Astrocyte (in vitro differentiated cells and primary cell): ENCODE results near the gene ATP6V0B. TPM values are rescaled to one million over a fixed set of nuclear protein-coding genes. Genes with fewer than 3 reads are reported as not detected.

Experiments
- DNase-seq: peaks from one replicate; pipeline ENCODE4 v3.0.0-alpha.2; 2010; ENCODE audit warnings: low read depth
- FAIRE-seq: peaks from 2 replicates; lab custom pipeline; 2011; peaks lifted over from hg19 to GRCh38; lab: Jason Lieb, UNC
- H2AFZ ChIP-seq: 2 replicates; pipeline ENCODE4 v1.6.0; 2012; ENCODE audit warnings: low read depth, low read length, inconsistent platforms
- H3K27ac ChIP-seq: 2 replicates; pipeline ENCODE4 v1.5.1; 2011; ENCODE audit warnings: low read depth, low read length, inconsistent platforms
- H3K27me3 ChIP-seq: 2 replicates; pipeline ENCODE4 v1.6.0; 2011; ENCODE audit warnings: low read length, inconsistent platforms; ENCODE audit not compliant: insufficient read depth
- H3K36me3 ChIP-seq: 2 replicates; pipeline ENCODE4 v1.5.1; 2011; ENCODE audit warnings: low read length, inconsistent platforms; ENCODE audit not compliant: insufficient read depth
- H3K4me1 ChIP-seq: 2 replicates; pipeline ENCODE4 v1.5.1; 2011; ENCODE audit warnings: low read length, inconsistent platforms; ENCODE audit not compliant: insufficient read depth
- H3K4me2 ChIP-seq: 2 replicates; pipeline ENCODE4 v1.6.0; 2012; ENCODE audit warnings: low read length, inconsistent platforms
- H3K4me3 ChIP-seq: 2 replicates; pipeline ENCODE4 v1.5.1; 2011; ENCODE audit warnings: low read depth, mild to moderate bottlenecking, low read length, inconsistent platforms; ENCODE audit not compliant: insufficient read depth
- H3K79me2 ChIP-seq: 2 replicates; pipeline ENCODE4 v1.6.0; 2012; ENCODE audit warnings: mild to moderate bottlenecking, low read length, inconsistent platforms; ENCODE audit not compliant: insufficient read depth
- H3K9ac ChIP-seq: 2 replicates; pipeline ENCODE4 v1.6.0; 2012; ENCODE audit warnings: mild to moderate bottlenecking, low read length, inconsistent platforms
- H3K9me3 ChIP-seq: 2 replicates; pipeline ENCODE4 v1.5.1; 2012; ENCODE audit warnings: low read depth, mild to moderate bottlenecking, low read length, inconsistent platforms; ENCODE audit not compliant: insufficient read depth
- H4K20me1 ChIP-seq: 2 replicates; pipeline ENCODE4 v1.6.0; 2012; ENCODE audit warnings: low read length, inconsistent platforms; ENCODE audit not compliant: insufficient read depth
- H3K27ac Mint-ChIP-seq: one replicate; pipeline ENCODE4 v1.8.0; 2021; ENCODE audit warnings: mild to moderate bottlenecking, mixed read lengths; ENCODE audit not compliant: unreplicated experiment
- H3K27me3 Mint-ChIP-seq: one replicate; pipeline ENCODE4 v1.8.0; 2021; ENCODE audit warnings: low read depth, mixed read lengths; ENCODE audit not compliant: unreplicated experiment
- H3K36me3 Mint-ChIP-seq: one replicate; pipeline ENCODE4 v1.8.0; 2021; ENCODE audit warnings: low read depth, mixed read lengths; ENCODE audit not compliant: unreplicated experiment
- H3K4me1 Mint-ChIP-seq: one replicate; pipeline ENCODE4 v1.8.0; 2021; ENCODE audit warnings: low read depth, mixed read lengths; ENCODE audit not compliant: unreplicated experiment
- H3K4me3 Mint-ChIP-seq: one replicate; pipeline ENCODE4 v1.8.0; 2021; ENCODE audit warnings: mild to moderate bottlenecking, moderate library complexity, mixed read lengths; ENCODE audit not compliant: unreplicated experiment
- H3K9me3 Mint-ChIP-seq: one replicate; pipeline ENCODE4 v1.8.0; 2021; ENCODE audit warnings: mild to moderate bottlenecking, mixed read lengths; ENCODE audit not compliant: unreplicated experiment
- CTCF ChIP-seq: IDR thresholded peaks from 2 replicates; pipeline ENCODE4 v1.5.1; 2011; ENCODE audit warnings: low read depth, mild to moderate bottlenecking, inconsistent platforms, low read length, moderate library complexity; ENCODE audit not compliant: insufficient read depth
- EZH2 ChIP-seq: IDR thresholded peaks from 2 replicates; pipeline ENCODE4 v1.6.1; 2012; ENCODE audit warnings: mild to moderate bottlenecking, low read length, inconsistent platforms; ENCODE audit not compliant: insufficient read depth
- total RNA-seq: library from RNA; stranded (reverse); gene quantifications from 2 replicates; pipeline ENCODE4 v1.2.1, GENCODE V29; 2021

ATP6V0B gene
- total RNA-seq, 1 donor from 2014 or later, result 175 TPM

- no peak overlapping the region for H2AFZ ChIP-seq
- Mint-ChIP-seq H3K9me3 (no peaks in the 10 kb centered on the region), H3K4me3 (no peak overlapping the region), H3K27me3 (peaks cover 5% of the 10 kb centered on the region), H3K27ac (no peak overlapping the region), H3K36me3 (peaks cover 23% of the 10 kb centered on the region), H3K4me1 (no peaks in the 10 kb centered on the region)
- no peak overlapping the region for H3K4me3 ChIP-seq
- no peak for DNase-seq
- H3K4me1 ChIP-seq, result no peaks in the 10 kb centered on the region
- no peaks in the 10 kb centered on the region for H3K27me3 ChIP-seq
- no peaks in the 10 kb centered on the region for H3K36me3 ChIP-seq
- no peaks in the 10 kb centered on the region for H4K20me1 ChIP-seq
- no peak overlapping the region for H3K27ac ChIP-seq
- H3K9ac ChIP-seq, result no peak overlapping the region
- no peak overlapping the region for H3K4me2 ChIP-seq
- H3K79me2 ChIP-seq, result no peaks in the 10 kb centered on the region
- TF ChIP-seq CTCF (no peak), EZH2 (no peak)
- FAIRE-seq, result no peak
- H3K9me3 ChIP-seq, result no peaks in the 10 kb centered on the region
Measured at GRCh38 chr1:44021156-44021555, 46.4 kb downstream of the ATP6V0B start.

- H3K9me3 ChIP-seq, result no peaks in the 10 kb centered on the region
- H4K20me1 ChIP-seq, result no peaks in the 10 kb centered on the region
- TF ChIP-seq CTCF, result no peak
- no peak for TF ChIP-seq EZH2
- H3K4me3 ChIP-seq, result no peak overlapping the region
- no peak overlapping the region for H3K27ac ChIP-seq
- H3K4me1 ChIP-seq, result no peaks in the 10 kb centered on the region
- H3K9me3 Mint-ChIP-seq, result no peaks in the 10 kb centered on the region
- H3K36me3 ChIP-seq, result no peaks in the 10 kb centered on the region
- no peak overlapping the region for H3K9ac ChIP-seq
- H3K4me3 Mint-ChIP-seq, result no peak overlapping the region
- peaks cover 23% of the 10 kb centered on the region for H3K36me3 Mint-ChIP-seq
- no peaks in the 10 kb centered on the region for H3K27me3 ChIP-seq
- no peak overlapping the region for H3K27ac Mint-ChIP-seq
- H3K4me2 ChIP-seq, result no peak overlapping the region
- no peaks in the 10 kb centered on the region for H3K79me2 ChIP-seq
- peaks cover 5% of the 10 kb centered on the region for H3K27me3 Mint-ChIP-seq
- no peaks in the 10 kb centered on the region for H3K4me1 Mint-ChIP-seq
- H2AFZ ChIP-seq, result no peak overlapping the region
- no peak for DNase-seq
- FAIRE-seq, result no peak
Measured at GRCh38 chr1:44021581-44022321, 47.0 kb downstream of the ATP6V0B start.
